Activated CD4-positive, CD25-positive, alpha-beta regulatory T cell treated with anti-CD3 and anti-CD28 coated beads, Interleukin-2, amount 50 U/mL, for 72 hours (primary cell): ENCODE data around the gene ZDHHC9.
"Not testable (repeated sequence)": the region's sequence is repeated elsewhere in the genome, so short reads cannot be mapped to it uniquely, and the experiment has no call there.

Experiments
- DNase-seq: peaks from one replicate; pipeline ENCODE4 v3.0.0; 2021

Gene ZDHHC9

GRCh38 chrX:129843459-129844306 lies at the start of gene ZDHHC9:
Gene ZDHHC9 (minus strand): TSS chrX:129843886. CDS start chrX:129841945, 1,941 bp downstream.
- DNase-seq, result peak; percentile 82

DNA sequence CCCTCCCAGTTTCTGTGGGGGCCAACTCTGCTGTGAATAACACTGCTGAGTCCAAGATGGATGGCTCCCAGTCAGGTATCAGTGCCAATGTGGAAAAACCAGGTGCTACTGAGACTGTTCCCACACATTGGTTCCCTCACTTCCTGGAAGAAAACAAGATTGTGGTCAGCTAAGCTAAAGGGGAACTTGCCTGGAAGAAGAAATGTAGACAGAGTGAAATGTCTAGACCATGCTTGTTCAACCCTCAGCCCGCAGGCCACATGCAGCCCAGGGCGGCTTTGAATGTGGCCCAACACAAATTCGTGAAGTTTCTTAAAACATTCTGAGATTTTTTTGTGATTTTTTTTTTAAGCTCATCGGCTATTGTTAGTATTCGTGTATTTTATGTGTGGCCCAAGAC lies 33.7 kb upstream of the ZDHHC9 start:
- no peak for DNase-seq

GRCh38 chrX:129876771-129877305 lies 33.2 kb upstream of the ZDHHC9 start:
- DNase-seq, result no peak

DNA sequence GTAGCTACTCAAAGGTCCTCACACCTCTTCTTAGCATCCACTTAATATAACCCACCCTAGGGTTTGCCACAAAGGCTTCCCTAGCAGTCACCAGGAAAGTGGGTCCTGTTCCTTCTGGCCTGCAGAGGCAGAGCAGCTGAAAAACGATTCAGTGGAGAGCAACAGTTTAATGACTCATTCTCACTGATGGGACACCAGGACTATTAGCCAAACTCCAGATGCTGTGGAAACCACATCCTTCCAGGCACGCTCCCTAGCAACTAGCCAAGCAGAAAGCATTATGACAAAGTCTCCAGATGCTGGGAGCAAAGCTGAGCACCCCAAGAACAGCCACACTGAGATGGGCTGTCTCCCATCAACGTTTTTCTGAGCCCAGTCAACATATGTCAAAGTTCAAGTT lies 32.0 kb upstream of the ZDHHC9 start:
- no peak for DNase-seq

DNA sequence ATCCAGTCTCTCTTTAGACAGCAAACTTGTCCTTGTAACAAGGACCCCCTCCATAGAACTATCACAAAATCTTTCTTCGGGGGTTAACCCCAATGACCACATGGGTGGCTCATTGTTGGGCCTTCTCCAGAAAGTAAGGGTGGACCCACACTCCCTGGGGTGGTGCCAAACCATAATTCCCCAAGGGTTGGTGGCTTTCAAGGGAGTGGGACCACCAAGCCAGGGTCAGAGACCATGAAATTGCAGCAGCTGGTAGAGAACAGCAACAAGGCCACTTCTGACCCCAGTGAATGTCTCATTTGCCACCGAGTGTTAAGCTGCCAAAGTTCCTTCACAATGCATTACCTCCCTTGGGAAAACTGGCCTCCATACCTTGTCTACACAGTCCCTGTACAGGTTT lies 28.8 kb upstream of the ZDHHC9 start:
- DNase-seq, result no peak

- DNase-seq, result not testable (repeated sequence)
Measured at GRCh38 chrX:129866321-129866720, 22.6 kb upstream of the ZDHHC9 start.

DNA sequence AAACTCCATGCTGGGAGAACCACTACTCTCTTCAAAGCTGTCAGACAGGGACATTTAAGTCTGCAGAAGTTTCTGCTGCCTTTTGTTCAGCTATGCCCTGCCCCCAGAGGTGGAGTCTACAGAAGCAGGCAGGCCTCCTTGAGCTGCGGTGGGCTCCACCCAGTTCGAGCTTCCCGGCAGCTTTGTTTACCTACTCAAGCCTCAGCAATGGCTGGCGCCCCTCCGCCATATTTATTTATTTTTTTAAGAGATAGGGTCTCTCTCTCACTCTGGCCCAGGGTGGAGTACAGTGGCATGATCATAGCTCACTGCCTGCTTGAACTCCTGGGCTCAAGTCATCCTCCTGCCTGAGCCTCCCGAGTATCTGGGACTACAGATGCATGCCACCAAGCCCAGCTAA lies 15.4 kb upstream of the ZDHHC9 start:
- DNase-seq, result not testable (repeated sequence)

- not testable (repeated sequence) for DNase-seq
Measured at GRCh38 chrX:129851825-129852224, 8.1 kb upstream of the ZDHHC9 start.

DNA sequence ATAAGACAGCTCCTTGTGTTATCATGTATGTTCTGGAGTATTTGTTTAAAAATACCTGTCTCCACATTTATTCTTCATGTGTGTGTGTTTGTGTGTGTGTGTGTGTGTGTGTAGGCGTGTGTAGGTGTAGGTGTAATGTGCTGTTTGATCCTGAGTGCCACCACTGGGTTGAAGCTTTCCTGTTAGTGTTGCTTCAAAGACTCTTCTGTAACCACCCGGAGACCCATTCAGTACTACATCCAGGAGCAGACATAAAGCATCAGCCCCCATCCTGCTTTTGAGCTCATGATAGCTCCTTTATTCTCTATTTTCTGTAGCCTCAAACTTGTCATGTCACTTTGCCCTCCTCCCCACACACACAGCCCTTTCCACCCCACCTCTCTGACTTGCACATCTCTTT lies 3.0 kb upstream of the ZDHHC9 start:
- DNase-seq, result no peak

- no peak for DNase-seq
Measured at GRCh38 chrX:129845616-129846190, 2.0 kb upstream of the ZDHHC9 start.

DNA sequence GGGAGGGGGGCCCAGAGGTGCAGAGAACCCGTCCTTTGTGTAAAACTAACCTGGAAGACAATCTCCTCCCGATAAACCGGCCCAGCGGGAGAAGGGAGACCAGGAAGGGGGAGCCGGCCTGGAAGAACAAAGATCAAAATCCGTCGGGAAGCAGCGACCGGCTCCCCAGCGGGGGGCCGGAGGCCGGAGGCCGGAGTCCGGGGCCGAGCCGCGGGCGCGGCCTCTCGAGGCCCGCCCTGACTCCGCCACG lies 552 bp downstream of the ZDHHC9 start:
- no peak for DNase-seq

GRCh38 chrX:129842510-129843208 lies 1.0 kb downstream of the ZDHHC9 start:
- DNase-seq, result no peak

DNA sequence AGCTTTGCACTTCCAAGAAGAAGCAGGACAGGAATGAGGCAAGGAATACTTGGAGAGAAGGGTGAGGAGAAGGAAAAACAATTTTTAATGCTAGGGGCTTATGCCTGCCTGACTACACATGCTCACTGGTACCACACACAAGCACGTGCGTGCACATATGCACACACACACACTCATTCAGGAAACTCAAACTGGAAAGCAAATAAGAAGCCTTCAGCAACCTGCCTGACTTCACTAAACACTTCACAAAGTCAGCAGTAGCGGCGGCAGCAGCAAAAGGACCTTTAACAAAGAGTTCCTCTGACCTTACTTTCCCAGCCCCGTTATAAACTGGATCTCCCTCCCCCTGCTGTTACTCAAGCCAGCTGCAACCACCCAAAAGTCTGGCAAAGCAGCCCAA lies 3.3 kb downstream of the ZDHHC9 start:
- no peak for DNase-seq

DNA sequence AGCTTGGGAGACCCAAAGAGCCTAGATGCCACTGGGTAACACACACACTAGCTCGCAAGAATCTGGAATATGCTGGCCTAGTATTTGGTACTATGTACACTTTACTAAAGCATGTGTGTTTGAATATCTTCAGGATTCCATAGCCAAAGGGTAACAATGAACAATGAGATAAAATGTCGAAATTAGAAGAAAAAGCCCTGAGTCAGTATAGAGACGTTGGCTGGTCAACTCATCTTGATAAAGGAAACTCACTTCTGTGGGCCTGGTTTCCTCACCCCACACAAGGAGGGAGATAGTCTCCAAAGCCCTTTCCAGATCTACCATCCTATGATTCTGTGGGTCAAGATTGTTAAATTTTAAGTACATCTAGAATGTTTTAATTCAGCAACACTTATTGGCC lies 6.9 kb downstream of the ZDHHC9 start:
- no peak for DNase-seq

GRCh38 chrX:129833153-129833990 lies 10.3 kb downstream of the ZDHHC9 start:
- DNase-seq, result no peak

DNA sequence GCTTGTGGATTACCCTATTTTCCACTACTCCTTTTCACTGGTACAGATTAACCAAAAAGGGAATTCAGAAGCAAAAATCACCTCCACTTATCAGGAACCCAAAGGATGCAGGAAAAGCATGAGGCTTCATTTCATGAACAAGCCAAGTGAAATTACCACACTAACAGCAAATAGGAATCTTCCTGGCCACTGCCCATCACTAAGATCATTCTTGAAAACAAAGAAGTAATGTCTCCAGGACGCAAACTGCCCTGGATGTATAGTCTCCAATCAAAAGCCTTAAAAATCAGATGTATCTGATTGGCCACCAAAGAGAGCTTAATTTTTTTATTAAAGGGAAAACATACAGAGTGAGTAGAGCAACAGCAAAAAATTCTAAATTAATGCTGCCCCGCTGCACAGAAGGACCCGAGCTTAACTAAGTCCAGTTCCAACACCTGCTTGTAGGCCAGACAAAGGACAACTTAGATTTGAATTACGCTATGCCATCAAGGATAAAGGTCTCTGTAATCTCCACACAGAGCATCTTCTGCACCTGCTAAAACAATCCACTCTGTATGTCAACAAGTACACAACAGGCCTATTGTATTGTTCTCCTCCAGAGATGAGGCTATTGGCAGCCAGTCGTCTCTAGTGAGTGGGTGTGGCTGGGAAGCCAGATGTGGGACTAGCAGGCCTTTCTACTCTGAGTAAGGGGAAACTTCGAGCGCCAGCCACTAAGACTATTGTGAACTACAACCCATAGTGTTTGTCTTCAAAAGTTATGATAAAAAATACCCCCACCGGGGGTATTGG lies 12.4 kb downstream of the ZDHHC9 start:
- no peak for DNase-seq

GRCh38 chrX:129830494-129830893 lies 13.2 kb downstream of the ZDHHC9 start:
- DNase-seq, result no peak

- DNase-seq, result no peak
Measured at GRCh38 chrX:129825746-129826505, 17.8 kb downstream of the ZDHHC9 start.

DNA sequence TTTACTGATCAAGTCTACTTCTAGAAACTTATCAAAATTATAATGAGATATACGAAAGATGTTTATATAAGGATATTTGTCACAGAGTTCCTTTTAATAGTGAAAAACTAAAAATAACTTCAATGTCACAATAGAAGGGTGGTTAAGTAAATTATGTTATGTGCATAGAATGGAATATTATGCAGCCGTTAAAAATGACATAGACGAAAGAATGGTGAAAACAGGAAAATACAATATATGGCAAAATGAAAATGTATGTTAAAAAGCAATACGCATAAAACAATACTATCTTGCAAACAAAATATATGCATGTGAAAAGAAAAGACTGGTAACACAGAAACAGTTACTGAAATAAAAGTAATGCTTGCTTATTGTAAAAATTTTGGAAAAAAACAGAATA lies 19.1 kb downstream of the ZDHHC9 start:
- DNase-seq, result no peak

DNA sequence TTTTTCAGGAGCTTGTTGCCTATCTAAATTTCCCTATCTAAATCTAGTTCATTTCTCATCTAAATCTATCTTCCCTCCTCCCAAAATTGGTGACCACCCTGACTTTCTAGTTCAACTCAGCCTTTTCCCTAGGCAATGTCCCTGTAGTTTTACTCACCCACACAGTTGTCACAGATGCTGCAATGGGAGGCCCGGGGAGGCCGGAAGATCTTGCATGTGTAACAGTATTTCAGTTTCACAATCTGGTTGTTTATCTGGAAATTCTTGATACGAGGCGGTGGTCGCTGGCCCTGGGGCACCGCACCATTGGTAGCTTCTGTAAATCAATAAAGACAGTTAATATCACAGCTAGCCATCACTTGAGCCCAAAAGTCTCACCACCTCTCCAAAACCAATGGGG lies 20.2 kb downstream of the ZDHHC9 start:
- no peak for DNase-seq

DNA sequence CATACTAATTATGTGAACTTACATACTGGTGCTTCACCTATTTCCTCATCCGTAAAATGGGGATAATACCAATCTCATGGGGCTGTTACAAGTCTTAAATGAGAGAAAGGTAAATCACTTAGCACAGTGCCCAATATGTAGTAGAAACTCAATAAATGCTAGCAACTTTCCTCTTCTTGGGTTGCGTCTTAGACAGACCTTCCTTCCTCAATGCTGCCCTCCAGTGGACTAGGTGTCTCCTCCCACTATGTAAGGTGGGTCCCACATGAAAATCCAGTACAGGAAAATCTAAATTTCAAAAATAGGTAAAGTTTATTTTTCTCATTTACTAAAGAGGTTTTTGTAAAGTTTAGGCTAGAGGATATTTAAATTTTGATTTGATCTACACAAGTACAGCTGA lies 20.6 kb downstream of the ZDHHC9 start:
- DNase-seq, result no peak
